Endothelial cell of umbilical vein (primary cell): ENCODE data around the gene MRAP. TPM values are rescaled to one million over a fixed set of nuclear protein-coding genes. Genes with fewer than 3 reads are reported as not detected.

Experiments
- BruUV-seq: library from RNA; stranded (reverse); fragments of 400-500 nt; replicated peaks from 2 replicates; lab custom pipeline; 2021; lab: Mats Ljungman, UMichigan
- CTCF ChIA-PET: fragments of 300-600, 350-600 bp; sonication (Branson Sonifier 250); formaldehyde crosslinking; loops from one replicate; lab custom pipeline; 2021; ENCODE audit warnings: antibody characterized with exemption, inconsistent platforms; lab: Charles Lee
- POLR2A ChIA-PET: fragments of 300-600, 350-600 bp; sonication (Branson Sonifier 250); formaldehyde crosslinking; loops from one replicate; lab custom pipeline; 2021; ENCODE audit warnings: antibody characterized with exemption, inconsistent platforms; lab: Charles Lee
- DNase-seq: peaks from one replicate; pipeline ENCODE4 v3.0.0-alpha.2; 2011; ENCODE audit warnings: low read depth, low spot score
- FAIRE-seq: peaks from 2 replicates; lab custom pipeline; 2011; peaks lifted over from hg19 to GRCh38; lab: Jason Lieb, UNC
- H2AFZ ChIP-seq: 2 replicates; pipeline ENCODE4 v1.6.0; 2012; ENCODE audit warnings: low read depth, low read length, control low read depth, inconsistent platforms
- H3K27ac ChIP-seq: 2 replicates; pipeline ENCODE4 v1.5.1; 2011; ENCODE audit warnings: low read depth, mild to moderate bottlenecking, control low read depth, low read length, moderate library complexity; ENCODE audit not compliant: insufficient read depth
- H3K27me3 ChIP-seq, 2 experiments: 2 replicates each; pipeline versions ENCODE4 v1.6.0 to v1.6.1; 2011; ENCODE audit warnings: low read length in 2 of 2, mixed read lengths in 1 of 2; ENCODE audit not compliant: control insufficient read depth in 2 of 2, insufficient read depth in 2 of 2
- H3K36me3 ChIP-seq, 2 experiments: 2 replicates in 1 of 2; 3 replicates in 1 of 2; pipeline ENCODE4 v1.5.1; 2011; ENCODE audit warnings: low read length in 2 of 2, mild to moderate bottlenecking in 1 of 2, moderate library complexity in 1 of 2; ENCODE audit not compliant: control insufficient read depth in 2 of 2, insufficient read depth in 2 of 2; ENCODE audit errors: extremely low read depth in 1 of 2
- H3K4me1 ChIP-seq: 3 replicates; pipeline ENCODE4 v1.5.1; 2011; ENCODE audit warnings: mild to moderate bottlenecking, low read length; ENCODE audit not compliant: control insufficient read depth, insufficient read depth; ENCODE audit errors: extremely low read depth
- H3K4me2 ChIP-seq: 2 replicates; pipeline ENCODE4 v1.6.1; 2011; ENCODE audit warnings: low read length, control low read depth, mixed read lengths; ENCODE audit not compliant: insufficient read depth
- H3K4me3 ChIP-seq, 3 experiments: fragments of 200-600 bp in 1 of 3; sonication (generic), shearing (Covaris generic) in 1 of 3; replicated peaks in 1 of 3; 2 replicates each; pipeline ENCODE4 v1.5.1; 2011 to 2016; ENCODE audit warnings: control low read depth in 3 of 3, low read length in 3 of 3, mild to moderate bottlenecking in 2 of 3, inconsistent platforms in 1 of 3, low read depth in 1 of 3, moderate library complexity in 1 of 3; ENCODE audit not compliant: insufficient read depth in 1 of 3
- H3K79me2 ChIP-seq: 2 replicates; pipeline ENCODE4 v1.6.0; 2012; ENCODE audit warnings: low read length, inconsistent platforms; ENCODE audit not compliant: control insufficient read depth, insufficient read depth
- H3K9ac ChIP-seq: replicated peaks from 2 replicates; pipeline ENCODE3; 2011; ENCODE audit warnings: low read length, control low read depth; ENCODE audit not compliant: insufficient read depth; ENCODE audit errors: extremely low read depth
- H3K9me1 ChIP-seq: replicated peaks from 3 replicates; pipeline ENCODE4 v1.6.0; 2011; ENCODE audit warnings: mild to moderate bottlenecking, low read length; ENCODE audit not compliant: control insufficient read depth, insufficient read depth; ENCODE audit errors: extremely low read depth
- H3K9me3 ChIP-seq: replicated peaks from 2 replicates; pipeline ENCODE4 v1.5.1; 2012; ENCODE audit warnings: low read length, inconsistent platforms; ENCODE audit not compliant: control insufficient read depth, insufficient read depth
- H4K20me1 ChIP-seq: replicated peaks from 2 replicates; pipeline ENCODE3; 2011; ENCODE audit warnings: mild to moderate bottlenecking, low read length; ENCODE audit not compliant: control insufficient read depth, insufficient read depth; ENCODE audit errors: extremely low read depth
- CTCF ChIP-seq, 2 donors: IDR thresholded peaks; 1 replicate in 1 of 2; 2 replicates in 1 of 2; pipeline ENCODE4 v1.5.1; 2011; ENCODE audit warnings: low read length in 2 of 2, mild to moderate bottlenecking in 2 of 2, moderate library complexity in 2 of 2, control low read depth in 1 of 2, inconsistent platforms in 1 of 2, low read depth in 1 of 2; ENCODE audit not compliant: insufficient read depth in 1 of 2; ENCODE audit errors: extremely low read depth in 1 of 2
- EZH2 ChIP-seq: IDR thresholded peaks from 2 replicates; pipeline ENCODE4 v1.6.1; 2012; ENCODE audit warnings: borderline replicate concordance, low read depth, mild to moderate bottlenecking, moderate library complexity, low read length, inconsistent platforms; ENCODE audit not compliant: severe bottlenecking
- FOS ChIP-seq: IDR thresholded peaks from 2 replicates; pipeline ENCODE4 v1.6.1; 2011; ENCODE audit warnings: mild to moderate bottlenecking, low read length, moderate library complexity, borderline replicate concordance; ENCODE audit not compliant: insufficient read depth
- GATA2 ChIP-seq: IDR thresholded peaks from 2 replicates; pipeline ENCODE4 v1.7.0; 2011; ENCODE audit warnings: low read depth, mild to moderate bottlenecking, moderate library complexity, mixed read lengths, low read length; ENCODE audit not compliant: insufficient read length, insufficient read depth
- JUN ChIP-seq: IDR thresholded peaks from 2 replicates; pipeline ENCODE4 v1.6.1; 2011; ENCODE audit warnings: borderline replicate concordance, low read depth; ENCODE audit not compliant: insufficient read length, insufficient read depth
- MAX ChIP-seq: IDR thresholded peaks from 2 replicates; pipeline ENCODE4 v1.6.1; 2011; ENCODE audit not compliant: insufficient read depth, insufficient read length
- MYC ChIP-seq: IDR thresholded peaks from one replicate; pipeline ENCODE4 v1.6.1; 2011; ENCODE audit warnings: mild to moderate bottlenecking, low read depth, low read length
- POLR2A ChIP-seq: IDR thresholded peaks from 2 replicates; pipeline ENCODE4 v1.6.1; 2012; ENCODE audit warnings: low read depth, mild to moderate bottlenecking, control low read depth, low read length
- POLR2AphosphoS5 ChIP-seq: IDR thresholded peaks from 2 replicates; pipeline ENCODE4 v1.6.1; 2012; ENCODE audit warnings: low read depth, mild to moderate bottlenecking, control low read depth, low read length, moderate library complexity; ENCODE audit not compliant: insufficient read depth
- dilution Hi-C: fragments of 300-500 bp; cut with MboI; formaldehyde crosslinking; loops from one replicate; pipeline ENCODE4 v1.15.0; 2019; ENCODE audit warnings: low sequenced_read_pairs; ENCODE audit not compliant: extremely low pct_ligation_motif_present
- intact Hi-C: fragments of 100-400 bp; cut with micrococcal nuclease; formaldehyde crosslinking; loops from one replicate; pipeline ENCODE4 v1.10.0; 2022
- polyA plus RNA-seq, 4 experiments: library from polyadenylated mRNA; depleted of rRNA in 3 of 4; stranded (reverse) in 3 of 4; unstranded in 1 of 4; fragments of >200 nt; gene quantifications; 2 replicates each; pipeline versions ENCODE4 v1.2.1 to v1.2.3, GENCODE V29; 2011 to 2012; ENCODE audit warnings: missing spikeins in 1 of 4
- total RNA-seq: library from RNA; stranded (reverse); gene quantifications from 2 replicates; pipeline ENCODE4 v1.2.3, GENCODE V29; 2021

The MRAP gene
- total and polyA plus RNA-seq, 2 donors (not counting 3 experiments of a cell fraction or from before 2014, with no cell fraction given) = not detected

GRCh38 chr21:32350211-32350980 lies 51.7 kb downstream of the MRAP start:
- POLR2A ChIA-PET = no interaction called here
- H3K4me2 ChIP-seq = no peak overlapping the region
- TF ChIP-seq MYC (no peak), GATA2 (no peak), MAX (no peak)
- DNase-seq (no peak), FAIRE-seq (no peak)
- no peaks in the 10 kb centered on the region for H3K27me3 ChIP-seq
- H3K9me1 ChIP-seq = no peaks in the 10 kb centered on the region
- no peak overlapping the region for H2AFZ ChIP-seq
- intact Hi-C loops = no loop called here
- dilution Hi-C loops = no loop called here
- H4K20me1 ChIP-seq = no peaks in the 10 kb centered on the region
- H3K27ac ChIP-seq = no peak overlapping the region
- CTCF ChIA-PET = no interaction called here
- H3K79me2 ChIP-seq = no peaks in the 10 kb centered on the region
- BruUV-seq = no TSS peak
- H3K4me3 ChIP-seq = no peak overlapping the region
- no peaks in the 10 kb centered on the region for H3K9me3 ChIP-seq
- H3K9ac ChIP-seq = no peak overlapping the region
- H3K4me1 ChIP-seq = no peaks in the 10 kb centered on the region
- H3K36me3 ChIP-seq = peaks cover 19 to 66% of the 10 kb centered on the region in 2 experiments

GRCh38 chr21:32350981-32351380 lies 52.3 kb downstream of the MRAP start:
- Histone ChIP-seq H4K20me1 (no peaks in the 10 kb centered on the region), H3K36me3 (peaks cover 19 to 64% of the 10 kb centered on the region in 2 experiments), H3K4me1 (no peaks in the 10 kb centered on the region), H3K9ac (no peak overlapping the region), H3K4me3 (no peak overlapping the region), H3K4me2 (no peak overlapping the region), H3K27me3 (no peaks in the 10 kb centered on the region), H2AFZ (no peak overlapping the region), H3K27ac (no peak overlapping the region), H3K9me3 (no peaks in the 10 kb centered on the region), H3K79me2 (no peaks in the 10 kb centered on the region), H3K9me1 (no peaks in the 10 kb centered on the region)
- FAIRE-seq = peak; percentile 67
- CTCF ChIA-PET = no interaction called here
- dilution Hi-C loops = no loop called here
- no peak for DNase-seq
- no TSS peak for BruUV-seq
- POLR2A ChIA-PET = no interaction called here
- TF ChIP-seq EZH2 (no peak), MAX (no peak), CTCF (IDR thresholded peaks at IDR 0.05; ENCODE audit: extremely low read depth in 1 of 2, insufficient read depth in 1 of 2, low read depth in 1 of 2, low read length in 2 of 2) (no peak), GATA2 (no peak), JUN (no peak), POLR2AphosphoS5 (no peak), POLR2A (no peak), FOS (no peak), MYC (no peak)
- intact Hi-C loops = no loop called here
